ENCODE data around the gene SETD7. TPM values are rescaled to one million over a fixed set of nuclear protein-coding genes. Genes with fewer than 3 reads are reported as not detected.

Gene SETD7
- total RNA-seq, 4 donors from 2014 or later: 38.9 to 80.6 (median 59.3) TPM

GRCh38 chr4:139584784-139585183 is 28.8 kb upstream of the SETD7 start:
- H3K27me3 ChIP-seq: no peaks in the 10 kb centered on the region
- no peak for TF ChIP-seq POLR2A (IDR thresholded peaks at IDR 0.05)
- no peak for TF ChIP-seq CTCF (IDR thresholded peaks at IDR 0.05)
- intact Hi-C loops (cut with DNase I; ENCODE audit: low total_unique reads): no loop called here

DNA sequence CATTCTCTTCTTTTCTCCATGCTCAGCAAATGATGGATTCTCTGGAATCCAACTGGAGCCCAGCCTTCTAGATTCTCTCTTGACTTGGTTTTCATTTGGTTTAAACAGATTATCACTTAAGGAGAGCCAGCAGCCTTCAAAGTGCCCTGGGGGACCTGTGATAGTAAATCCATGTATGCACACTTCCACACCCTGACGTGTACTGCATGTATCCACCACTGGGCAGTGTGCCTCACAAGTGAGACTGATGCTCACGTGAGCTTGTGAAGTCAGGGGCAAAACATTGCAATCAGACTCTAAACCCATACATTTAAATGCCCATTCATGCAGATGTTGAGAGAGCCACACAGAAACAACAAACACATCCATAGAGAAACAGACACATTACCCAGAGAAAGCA is 28.0 kb upstream of the SETD7 start:
- no peak overlapping the region for H3K4me3 ChIP-seq
- no peak overlapping the region for H3K27ac ChIP-seq
- no peaks in the 10 kb centered on the region for H3K4me1 ChIP-seq
- H3K27me3 ChIP-seq: no peaks in the 10 kb centered on the region
- H3K9me3 ChIP-seq: no peaks in the 10 kb centered on the region
- intact Hi-C loops (cut with DNase I; ENCODE audit: low total_unique reads): no loop called here
- no peaks in the 10 kb centered on the region for H3K36me3 ChIP-seq
- DNase-seq: no peak
- TF ChIP-seq CTCF (IDR thresholded peaks at IDR 0.05): no peak
- TF ChIP-seq POLR2A (IDR thresholded peaks at IDR 0.05): no peak

More at GRCh38 chr4:139584784-139585183, 28.8 kb upstream of the SETD7 start:
- DNase-seq: no peak
- Histone ChIP-seq H3K4me1 (no peaks in the 10 kb centered on the region), H3K36me3 (no peaks in the 10 kb centered on the region), H3K27ac (no peak overlapping the region), H3K9me3 (no peaks in the 10 kb centered on the region), H3K4me3 (no peak overlapping the region)

- H3K27ac ChIP-seq: peak overlapping the region in 1 of 2 donors; percentile 37
- no peaks in the 10 kb centered on the region for H3K9me3 ChIP-seq
- no peak for TF ChIP-seq CTCF (IDR thresholded peaks at IDR 0.05)
- no peak for TF ChIP-seq POLR2A (IDR thresholded peaks at IDR 0.05)
- no peaks in the 10 kb centered on the region for H3K27me3 ChIP-seq
- no peaks in the 10 kb centered on the region for H3K36me3 ChIP-seq
- no peak for DNase-seq
- no peaks in the 10 kb centered on the region for H3K4me1 ChIP-seq
- no peak overlapping the region for H3K4me3 ChIP-seq
- intact Hi-C loops (cut with DNase I; ENCODE audit: low total_unique reads): no loop called here
These were observed 26.0 kb upstream of the SETD7 start for GRCh38 chr4:139582044-139582443.

DNA sequence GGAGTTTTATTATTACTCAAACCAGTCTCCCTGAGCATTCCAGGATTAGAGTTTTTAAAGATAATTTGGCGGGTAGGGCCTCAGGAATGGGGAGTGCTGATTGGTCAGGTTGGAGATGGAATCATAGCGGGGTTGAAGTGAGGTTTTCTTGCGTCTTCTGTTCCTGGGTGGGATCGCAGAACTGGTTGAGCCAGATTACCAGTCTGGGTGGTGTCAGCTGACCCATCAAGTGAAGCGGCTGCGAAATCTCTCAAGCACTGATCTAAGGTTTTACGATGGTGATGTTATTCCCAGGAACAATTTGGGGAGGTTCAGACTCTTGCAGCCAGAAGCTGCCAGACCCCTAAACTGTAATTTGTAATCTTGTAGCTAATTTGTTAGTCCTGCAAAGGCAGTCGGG is 25.1 kb upstream of the SETD7 start:
- peak overlapping the region; percentile 28 to 50 for H3K27ac ChIP-seq
- TF ChIP-seq CTCF (IDR thresholded peaks at IDR 0.05) (no peak), POLR2A (IDR thresholded peaks at IDR 0.05) (no peak)
- intact Hi-C loops (cut with DNase I; ENCODE audit: low total_unique reads): no loop called here
- H3K4me1 ChIP-seq: no peaks in the 10 kb centered on the region
- peak; percentile 46 to 70 for DNase-seq
- no peaks in the 10 kb centered on the region for H3K36me3 ChIP-seq
- H3K9me3 ChIP-seq: no peaks in the 10 kb centered on the region
- no peak overlapping the region for H3K4me3 ChIP-seq
- no peaks in the 10 kb centered on the region for H3K27me3 ChIP-seq

DNA sequence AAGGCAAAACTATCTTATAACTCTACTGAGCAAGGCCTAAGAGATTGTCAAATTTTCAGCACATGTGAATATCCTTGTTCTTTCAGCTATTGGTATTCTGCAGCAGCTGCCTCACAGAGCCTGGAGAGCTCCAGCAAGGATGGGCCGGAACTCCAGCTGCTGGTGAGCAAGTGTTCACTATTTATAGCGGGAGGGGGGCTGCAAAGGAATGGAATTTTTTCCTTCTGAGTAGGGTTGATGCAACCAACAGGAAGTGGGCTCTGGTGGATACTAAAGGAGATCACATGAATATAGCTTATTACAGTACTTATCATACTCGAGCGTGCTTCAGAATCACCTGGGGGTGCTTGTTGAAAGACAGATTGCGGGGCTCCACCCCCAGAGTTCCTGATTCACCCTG is 20.2 kb upstream of the SETD7 start:
- Histone ChIP-seq H3K4me1 (no peaks in the 10 kb centered on the region), H3K9me3 (no peaks in the 10 kb centered on the region), H3K27me3 (no peaks in the 10 kb centered on the region), H3K4me3 (no peak overlapping the region), H3K27ac (no peak overlapping the region), H3K36me3 (no peaks in the 10 kb centered on the region)
- TF ChIP-seq CTCF (IDR thresholded peaks at IDR 0.05): no peak
- no peak for TF ChIP-seq POLR2A (IDR thresholded peaks at IDR 0.05)
- no peak for DNase-seq
- intact Hi-C loops (cut with DNase I; ENCODE audit: low total_unique reads): no loop called here
